Fibroblast of lung (primary cell): ENCODE results near the gene FAM50B. TPM values are rescaled to one million over a fixed set of nuclear protein-coding genes. Genes with fewer than 3 reads are reported as not detected.
A peak's percentile ranks its signal among the peaks of the same experiment; 100 is the strongest.

Experiments
- DNase-seq, 2 donors: peaks; one replicate each; pipeline versions ENCODE4 v3.0.0 to v3.0.0-alpha.2; 2010; ENCODE audit warnings: low read depth in 2 of 2
- H2AFZ ChIP-seq: 2 replicates; pipeline ENCODE4 v1.5.1; 2012; ENCODE audit warnings: low read length, control low read depth, inconsistent platforms
- H3K27ac ChIP-seq: 2 replicates; pipeline ENCODE4 v1.5.1; 2011; ENCODE audit warnings: low read length, control low read depth; ENCODE audit not compliant: insufficient read depth
- H3K27me3 ChIP-seq: 2 replicates; pipeline ENCODE4 v1.5.1; 2011; ENCODE audit warnings: mild to moderate bottlenecking, low read length; ENCODE audit not compliant: control insufficient read depth, insufficient read depth
- H3K36me3 ChIP-seq: 2 replicates; pipeline ENCODE4 v1.5.1; 2011; ENCODE audit warnings: low read length; ENCODE audit not compliant: control insufficient read depth, insufficient read depth
- H3K4me1 ChIP-seq: 2 replicates; pipeline ENCODE4 v1.5.1; 2011; ENCODE audit warnings: low read length; ENCODE audit not compliant: control insufficient read depth, insufficient read depth; ENCODE audit errors: extremely low read depth
- H3K4me2 ChIP-seq: 2 replicates; pipeline ENCODE4 v1.5.1; 2011; ENCODE audit warnings: low read length, control low read depth; ENCODE audit not compliant: insufficient read depth; ENCODE audit errors: extremely low read depth
- H3K4me3 ChIP-seq, 4 experiments: fragments of 200-600 bp in 1 of 4; sonication (generic) in 1 of 4; replicated peaks in 1 of 4; 2 replicates each; pipeline ENCODE4 v1.5.1; 2011 to 2016; ENCODE audit warnings: low read length in 4 of 4, low read depth in 3 of 4, mild to moderate bottlenecking in 3 of 4, control low read depth in 2 of 4, inconsistent platforms in 1 of 4, mixed read lengths in 1 of 4; ENCODE audit not compliant: insufficient read depth in 1 of 4; ENCODE audit errors: control extremely low read depth in 1 of 4
- H3K79me2 ChIP-seq: 2 replicates; pipeline ENCODE4 v1.5.1; 2012; ENCODE audit warnings: mild to moderate bottlenecking, low read length, inconsistent platforms; ENCODE audit not compliant: control insufficient read depth, insufficient read depth
- H3K9ac ChIP-seq: 2 replicates; pipeline ENCODE4 v1.5.1; 2011; ENCODE audit warnings: mild to moderate bottlenecking, low read length, control low read depth; ENCODE audit not compliant: insufficient read depth
- H3K9me3 ChIP-seq: 2 replicates; pipeline ENCODE4 v1.5.1; 2012; ENCODE audit warnings: low read depth, low read length; ENCODE audit not compliant: control insufficient read depth, insufficient read depth
- H4K20me1 ChIP-seq: 2 replicates; pipeline ENCODE4 v1.5.1; 2011; ENCODE audit warnings: low read length; ENCODE audit not compliant: control insufficient read depth, insufficient read depth; ENCODE audit errors: extremely low read depth
- EZH2 ChIP-seq: IDR thresholded peaks from 2 replicates; pipeline ENCODE4 v1.5.1; 2012; ENCODE audit warnings: low read length, control low read depth, mild to moderate bottlenecking; ENCODE audit errors: missing control alignments
- polyA plus RNA-seq, 2 donors: library from polyadenylated mRNA; depleted of rRNA in 1 of 2; stranded (reverse) in 1 of 2; unstranded in 1 of 2; fragments of >200 nt; gene quantifications; 2 replicates each; pipeline ENCODE4 v1.2.1, GENCODE V29; 2011 to 2012; ENCODE audit warnings: missing spikeins in 1 of 2
- total RNA-seq: library from RNA; depleted of rRNA; stranded (reverse); fragments of >200 nt; gene quantifications from 2 replicates; pipeline ENCODE4 v1.2.1, GENCODE V29; 2014
- TF ChIP-seq, protein P1 (sequence below), 2 donors: IDR thresholded peaks in 1 of 2; conservative IDR thresholded peaks in 1 of 2; 1 replicate in 1 of 2; 2 replicates in 1 of 2; pipeline ENCODE4 v1.5.1; 2011 to 2012; ENCODE audit warnings: low read length in 2 of 2, control low read depth in 1 of 2, inconsistent platforms in 1 of 2, low read depth in 1 of 2, mild to moderate bottlenecking in 1 of 2

FAM50B gene
- total and polyA plus RNA-seq, 2 donors (not counting 1 experiment from before 2014, with no cell fraction given), result 4.2 to 15.7 TPM

GRCh38 chr6:3831761-3832530 lies 17.2 kb upstream of the FAM50B start:
- Histone ChIP-seq H2AFZ (peak overlapping the region; percentile 12), H3K79me2 (no peaks in the 10 kb centered on the region), H3K27me3 (no peaks in the 10 kb centered on the region), H3K9me3 (no peaks in the 10 kb centered on the region), H3K9ac (no peak overlapping the region), H4K20me1 (no peaks in the 10 kb centered on the region), H3K27ac (no peak overlapping the region), H3K4me2 (no peak overlapping the region), H3K36me3 (no peaks in the 10 kb centered on the region), H3K4me3 (no peak overlapping the region), H3K4me1 (no peaks in the 10 kb centered on the region)
- no peak for TF ChIP-seq EZH2
- TF ChIP-seq, protein P1, sequence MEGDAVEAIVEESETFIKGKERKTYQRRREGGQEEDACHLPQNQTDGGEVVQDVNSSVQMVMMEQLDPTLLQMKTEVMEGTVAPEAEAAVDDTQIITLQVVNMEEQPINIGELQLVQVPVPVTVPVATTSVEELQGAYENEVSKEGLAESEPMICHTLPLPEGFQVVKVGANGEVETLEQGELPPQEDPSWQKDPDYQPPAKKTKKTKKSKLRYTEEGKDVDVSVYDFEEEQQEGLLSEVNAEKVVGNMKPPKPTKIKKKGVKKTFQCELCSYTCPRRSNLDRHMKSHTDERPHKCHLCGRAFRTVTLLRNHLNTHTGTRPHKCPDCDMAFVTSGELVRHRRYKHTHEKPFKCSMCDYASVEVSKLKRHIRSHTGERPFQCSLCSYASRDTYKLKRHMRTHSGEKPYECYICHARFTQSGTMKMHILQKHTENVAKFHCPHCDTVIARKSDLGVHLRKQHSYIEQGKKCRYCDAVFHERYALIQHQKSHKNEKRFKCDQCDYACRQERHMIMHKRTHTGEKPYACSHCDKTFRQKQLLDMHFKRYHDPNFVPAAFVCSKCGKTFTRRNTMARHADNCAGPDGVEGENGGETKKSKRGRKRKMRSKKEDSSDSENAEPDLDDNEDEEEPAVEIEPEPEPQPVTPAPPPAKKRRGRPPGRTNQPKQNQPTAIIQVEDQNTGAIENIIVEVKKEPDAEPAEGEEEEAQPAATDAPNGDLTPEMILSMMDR (conservative IDR thresholded peaks at IDR 0.05 in 1 of 2, IDR thresholded peaks at IDR 0.05 in 1 of 2; ENCODE audit: low read depth in 1 of 2, low read length in 2 of 2), result no peak
- DNase-seq, result peak in 1 of 2 donors; percentile 62

DNA sequence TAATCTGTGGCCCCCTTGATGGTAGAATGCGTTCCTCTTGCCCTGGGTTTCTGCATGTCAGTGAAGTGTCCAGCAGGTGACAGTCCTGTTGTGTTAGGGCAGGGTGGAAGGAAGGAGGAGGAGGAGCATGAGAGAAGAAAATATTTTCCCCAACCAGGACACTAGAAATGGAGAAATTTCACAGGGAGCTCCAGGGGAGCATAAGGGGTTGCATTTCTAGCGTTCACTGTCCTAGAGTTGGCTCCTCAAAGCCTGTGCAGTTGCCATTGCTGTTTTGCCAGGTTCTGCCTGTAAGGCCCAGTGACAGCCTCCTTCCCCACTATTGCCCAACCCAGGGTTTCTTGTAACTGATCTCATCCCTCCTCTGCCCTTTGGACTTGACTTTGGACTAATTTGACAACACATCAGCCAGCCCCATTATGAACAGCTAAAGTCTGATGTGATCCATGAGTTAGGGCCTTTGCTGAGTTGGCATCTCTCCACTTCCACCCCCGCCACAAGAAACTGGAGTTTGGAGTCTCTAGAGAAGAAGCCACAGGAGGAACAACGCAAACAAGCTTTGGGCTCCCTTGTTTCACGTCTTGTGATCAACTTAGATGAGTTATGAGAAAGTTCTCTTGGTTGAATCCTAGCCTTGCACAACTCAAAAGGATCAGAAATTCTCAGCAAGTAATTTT lies 14.0 kb upstream of the FAM50B start:
- no peak overlapping the region for H3K4me3 ChIP-seq
- no peaks in the 10 kb centered on the region for H3K36me3 ChIP-seq
- peak in 1 of 2 donors; percentile 55 for DNase-seq
- no peak overlapping the region for H3K9ac ChIP-seq
- H3K9me3 ChIP-seq, result no peaks in the 10 kb centered on the region
- H3K79me2 ChIP-seq, result no peaks in the 10 kb centered on the region
- H2AFZ ChIP-seq, result no peak overlapping the region
- H3K4me2 ChIP-seq, result no peak overlapping the region
- H3K27me3 ChIP-seq, result no peaks in the 10 kb centered on the region
- H3K27ac ChIP-seq, result no peak overlapping the region
- no peaks in the 10 kb centered on the region for H3K4me1 ChIP-seq
- no peak for TF ChIP-seq EZH2
- TF ChIP-seq, protein P1 (conservative IDR thresholded peaks at IDR 0.05 in 1 of 2, IDR thresholded peaks at IDR 0.05 in 1 of 2; ENCODE audit: low read depth in 1 of 2, low read length in 2 of 2), result no peak
- H4K20me1 ChIP-seq, result no peaks in the 10 kb centered on the region

DNA sequence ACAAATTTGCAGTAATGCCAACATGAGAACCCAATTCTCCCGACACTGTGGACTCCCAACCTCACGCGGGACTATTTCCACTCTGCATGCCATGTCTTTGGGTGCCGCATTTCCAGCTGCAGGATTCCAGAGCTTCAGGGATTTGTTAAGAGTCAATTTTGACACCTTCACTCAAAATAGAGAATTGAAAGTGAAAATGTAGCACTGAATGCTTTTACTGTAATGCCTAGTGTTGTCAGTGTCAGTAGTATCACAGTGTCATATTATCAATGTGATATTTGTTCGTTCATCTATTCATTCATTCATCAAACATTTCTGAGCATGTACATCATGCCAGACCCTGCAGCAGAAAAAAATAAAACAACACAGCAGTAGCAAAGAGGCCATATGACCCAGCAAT lies 13.4 kb upstream of the FAM50B start:
- Histone ChIP-seq H2AFZ (no peak overlapping the region), H4K20me1 (no peaks in the 10 kb centered on the region), H3K36me3 (no peaks in the 10 kb centered on the region), H3K27ac (no peak overlapping the region), H3K79me2 (no peaks in the 10 kb centered on the region), H3K9ac (no peak overlapping the region), H3K9me3 (no peaks in the 10 kb centered on the region), H3K4me3 (no peak overlapping the region), H3K4me1 (no peaks in the 10 kb centered on the region), H3K27me3 (no peaks in the 10 kb centered on the region), H3K4me2 (no peak overlapping the region)
- DNase-seq, result no peak
- TF ChIP-seq EZH2, result no peak
- TF ChIP-seq, protein P1 (conservative IDR thresholded peaks at IDR 0.05 in 1 of 2, IDR thresholded peaks at IDR 0.05 in 1 of 2; ENCODE audit: low read depth in 1 of 2, low read length in 2 of 2), result no peak
